K562 (cell line): Measurements from ENCODE around the gene TAF15. TPM values are rescaled to one million over a fixed set of nuclear protein-coding genes. Genes with fewer than 3 reads are reported as not detected.

Experiments used
- ATF6 ChIP-seq: sonication (generic); formaldehyde crosslinking; IDR thresholded peaks from 2 replicates; pipeline ENCODE4 v1.4.0; 2020; ENCODE audit warnings: mild to moderate bottlenecking, missing genetic modification reagents
- BACH1 ChIP-seq: fragments of 200-800 bp; sonication (Bioruptor generic); IDR thresholded peaks from 2 replicates; pipeline ENCODE4 v1.6.1; 2016; ENCODE audit warnings: missing genetic modification characterization, missing compliant biosample characterization
- BMI1 ChIP-seq: fragments of 150-350 bp; IDR thresholded peaks from 2 replicates; pipeline ENCODE4 v1.6.1; 2014; ENCODE audit warnings: low read length
- BRCA1 ChIP-seq, 2 experiments: fragments of 450-650 bp in 1 of 2; sonication (generic) in 1 of 2; formaldehyde crosslinking in 1 of 2; IDR thresholded peaks; 2 replicates each; pipeline versions ENCODE4 v1.5.0 to v1.6.1; 2017 to 2020; ENCODE audit warnings: mild to moderate bottlenecking in 1 of 2, missing genetic modification reagents in 1 of 2
- CEBPZ ChIP-seq: fragments of 150-350 bp; IDR thresholded peaks from 2 replicates; pipeline ENCODE4 v1.6.1; 2014; ENCODE audit warnings: low read depth, mild to moderate bottlenecking, low read length, borderline replicate concordance
- CLOCK ChIP-seq: fragments of 250-450 bp; sonication (Bioruptor Pico); IDR thresholded peaks from 2 replicates; pipeline ENCODE4 v1.4.0; 2020; ENCODE audit warnings: mild to moderate bottlenecking, moderate library complexity, borderline replicate concordance
- FOXP1 ChIP-seq: sonication (generic); formaldehyde crosslinking; IDR thresholded peaks from 2 replicates; pipeline ENCODE4 v1.8.0; 2022; ENCODE audit warnings: mild to moderate bottlenecking, missing genetic modification reagents
- HDAC2 ChIP-seq: fragments of 450-650 bp; IDR thresholded peaks from 2 replicates; pipeline ENCODE4 v1.6.1; 2016; ENCODE audit warnings: mild to moderate bottlenecking
- KDM1A ChIP-seq, 2 experiments: fragments of 450-650 bp; IDR thresholded peaks; 2 replicates each; pipeline ENCODE4 v1.6.1; 2016; ENCODE audit warnings: mild to moderate bottlenecking in 2 of 2
- NEUROD1 ChIP-seq: fragments of 150-350 bp; IDR thresholded peaks from 2 replicates; pipeline ENCODE4 v1.6.1; 2014; ENCODE audit warnings: borderline replicate concordance, low read length, low read depth; ENCODE audit not compliant: partially characterized antibody
- NFYB ChIP-seq: IDR thresholded peaks from 2 replicates; pipeline ENCODE4 v1.6.1; 2011; ENCODE audit warnings: mild to moderate bottlenecking, moderate library complexity; ENCODE audit not compliant: insufficient read length; ENCODE audit errors: extremely low read depth
- POLR2H ChIP-seq: IDR thresholded peaks from 2 replicates; pipeline ENCODE4 v1.6.1; 2016; ENCODE audit warnings: missing genetic modification characterization, low read depth, mild to moderate bottlenecking, control low read depth, missing compliant biosample characterization, moderate library complexity
- SRSF1 ChIP-seq: fragments of 200-400 bp; formaldehyde crosslinking; IDR thresholded peaks from 2 replicates; pipeline ENCODE4 v1.6.1; 2017; ENCODE audit warnings: mild to moderate bottlenecking, low read depth, low read length, moderate library complexity
- TAF1 ChIP-seq: IDR thresholded peaks from 2 replicates; pipeline ENCODE4 v1.6.1; 2011; ENCODE audit warnings: mild to moderate bottlenecking, low read length, moderate library complexity; ENCODE audit not compliant: insufficient read depth, control insufficient read depth, severe bottlenecking; ENCODE audit errors: extremely low read depth
- XRCC3 ChIP-seq: fragments of 450-650 bp; IDR thresholded peaks from 2 replicates; pipeline ENCODE4 v1.6.1; 2017; ENCODE audit warnings: mild to moderate bottlenecking, moderate library complexity
- ZNF507 ChIP-seq: conservative IDR thresholded peaks from 2 replicates; pipeline ENCODE4 v1.6.1; 2017; ENCODE audit warnings: missing genetic modification characterization, missing compliant biosample characterization
- polyA plus RNA-seq, 8 experiments: library from polyadenylated mRNA; depleted of rRNA in 4 of 8; stranded (reverse) in 5 of 8; unstranded in 3 of 8; fragments of >200 nt; fragmentation: Nextera tagmentation in 2 of 8; fragmentation: Illumina TruSeq in 1 of 8; extraction: Ambion mirVana in 2 of 8; extraction: Trizol in 1 of 8; gene quantifications; 2 replicates each; pipeline versions ENCODE4 v1.2.1 to v1.2.3, GENCODE V29; 2011 to 2014; ENCODE audit warnings: inconsistent platforms in 1 of 8, missing spikeins in 1 of 8
- total RNA-seq, 7 experiments: library from RNA; depleted of rRNA in 6 of 7; stranded (reverse); fragments of >200 nt in 6 of 7; fragmentation: Illumina TruSeq in 2 of 7; extraction: Trizol in 2 of 7; gene quantifications; 2 replicates each; pipeline versions ENCODE4 v1.2.1 to v1.2.3, GENCODE V29; 2011 to 2021; ENCODE audit warnings: low replicate concordance in 1 of 7
- TF ChIP-seq, protein P1 (sequence below): fragments of 250-450 bp; sonication (Bioruptor Pico); IDR thresholded peaks from 2 replicates; pipeline ENCODE4 v1.8.0; 2021; ENCODE audit warnings: moderate library complexity, mild to moderate bottlenecking, inconsistent platforms

The TAF15 gene
- total and polyA plus RNA-seq, 9 of the 15 experiments (the other 6 are each of a cell fraction or from before 2014, with no cell fraction given) = 4.1 to 272 (median 56.8) TPM

DNA sequence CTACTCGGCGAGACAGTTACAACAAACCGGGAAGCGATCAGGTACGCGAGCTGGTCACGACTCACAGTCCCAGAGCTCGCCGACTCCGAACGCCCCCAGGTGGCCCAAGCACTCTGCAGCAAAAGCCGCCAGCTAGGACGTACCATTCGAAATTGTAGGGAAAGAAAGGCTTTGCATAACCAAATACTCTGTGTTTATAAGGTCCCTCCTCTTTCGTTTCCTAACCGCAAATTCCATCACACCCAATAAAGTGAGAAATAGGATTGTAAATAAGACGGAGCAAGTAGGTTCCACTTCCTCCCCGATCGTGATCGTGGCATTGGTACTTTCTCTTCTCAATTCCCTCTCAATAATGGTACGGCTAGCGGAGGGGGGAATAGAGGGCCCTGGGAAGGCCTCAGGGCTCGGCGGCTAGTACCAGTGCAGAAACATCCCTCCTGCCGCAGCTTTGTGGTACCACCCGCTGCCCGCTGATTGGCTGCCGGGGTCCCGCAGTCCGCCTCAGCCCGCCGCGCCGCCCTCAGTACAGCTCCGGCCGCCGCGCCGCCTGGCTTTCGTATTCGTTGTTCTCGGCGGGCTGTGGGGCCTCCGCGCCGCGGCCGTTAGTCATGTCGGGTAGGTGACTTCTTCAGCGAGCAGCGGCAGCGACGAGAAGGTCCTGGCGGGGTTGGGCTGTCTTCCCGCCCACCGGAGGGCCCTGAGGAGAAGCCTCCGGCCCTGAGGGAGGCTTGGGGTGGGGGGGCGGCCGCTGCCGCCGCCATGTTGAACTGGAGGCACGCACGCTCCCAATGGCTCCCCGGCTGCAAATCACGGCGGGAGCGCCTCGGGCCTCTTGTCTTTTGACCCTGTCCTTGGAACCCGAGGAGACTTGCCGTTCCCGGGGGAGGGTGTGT is at the start of gene TAF15 (continued):
- TF ChIP-seq HDAC2 (no peak; the same call in 1 of the 2 replicates), NFYB (peak; percentile 89), SRSF1 (0 out of 2 replicates have a peak, but pooled peaks have one; percentile 54), ZNF507 (tag) (no peak), POLR2H (tag) (peak; percentile 97), CLOCK (no peak), CEBPZ (no peak), FOXP1 (CRISPR knock-in tag) (no peak), XRCC3 (no peak), KDM1A (IDR thresholded peaks at IDR 0.05) (peak in 1 of 2 experiments; percentile 30; a peak in 1 of 4 replicates), TAF1 (peak; percentile 99), NEUROD1 (peak; percentile 80), BRCA1 (IDR thresholded peaks at IDR 0.05) (no peak), BRCA1 (CRISPR knock-in tag; IDR thresholded peaks at IDR 0.05) (no peak), BACH1 (tag) (no peak), ATF6 (CRISPR knock-in tag) (no peak), BMI1 (no peak)
- TF ChIP-seq, protein P1, sequence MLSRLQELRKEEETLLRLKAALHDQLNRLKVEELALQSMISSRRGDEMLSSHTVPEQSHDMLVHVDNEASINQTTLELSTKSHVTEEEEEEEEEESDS (CRISPR knock-in tag) = no peak
